ENCODE measurements around the gene KRTAP4-6.
"Not testable (repeated sequence)": the region's sequence is repeated elsewhere in the genome, so short reads cannot be mapped to it uniquely, and the experiment has no call there.

Gene KRTAP4-6

GRCh38 chr17:41125064-41125463 is 15.3 kb downstream of the KRTAP4-6 start:
- H3K4me1 ChIP-seq (ENCODE audit: control insufficient read depth in 2 of 2, insufficient read depth in 2 of 2, low read length in 2 of 2): no peaks in the 10 kb centered on the region
- no peak overlapping the region for H3K27ac ChIP-seq (ENCODE audit: low read depth in 2 of 2, low read length in 2 of 2)
- H3K9ac ChIP-seq (ENCODE audit: low read depth in 1 of 2, low read length in 2 of 2): no peak overlapping the region
- H3K9me3 ChIP-seq (ENCODE audit: control insufficient read depth in 2 of 2, low read length in 2 of 2): no peaks in the 10 kb centered on the region
- no peak overlapping the region for H3K4me3 ChIP-seq (ENCODE audit: low read length in 2 of 2)
- H3K27me3 ChIP-seq (ENCODE audit: control insufficient read depth in 2 of 2, insufficient read depth in 2 of 2, low read length in 2 of 2): no peaks in the 10 kb centered on the region
- H3K36me3 ChIP-seq (ENCODE audit: control insufficient read depth in 2 of 2, insufficient read depth in 2 of 2, low read length in 2 of 2): no peaks in the 10 kb centered on the region

GRCh38 chr17:41123991-41124371 is 16.4 kb downstream of the KRTAP4-6 start, which contains the start of gene KRTAP4-12:
KRTAP4-12 (minus strand) TSS chr17:41124182; CDS start chr17:41124122, 60 bp downstream.
- H3K9me3 ChIP-seq (ENCODE audit: control insufficient read depth in 2 of 2, low read length in 2 of 2); H3K27me3 ChIP-seq (ENCODE audit: control insufficient read depth in 2 of 2, insufficient read depth in 2 of 2, low read length in 2 of 2); H3K36me3 ChIP-seq (ENCODE audit: control insufficient read depth in 2 of 2, insufficient read depth in 2 of 2, low read length in 2 of 2); H3K4me3 ChIP-seq (ENCODE audit: low read length in 2 of 2); H3K9ac ChIP-seq (ENCODE audit: low read depth in 1 of 2, low read length in 2 of 2); H3K27ac ChIP-seq (ENCODE audit: low read depth in 2 of 2, low read length in 2 of 2); H3K4me1 ChIP-seq (ENCODE audit: control insufficient read depth in 2 of 2, insufficient read depth in 2 of 2, low read length in 2 of 2): not testable (repeated sequence)

- H3K27ac ChIP-seq (ENCODE audit: low read depth in 2 of 2, low read length in 2 of 2); H3K27me3 ChIP-seq (ENCODE audit: control insufficient read depth in 2 of 2, insufficient read depth in 2 of 2, low read length in 2 of 2); H3K4me3 ChIP-seq (ENCODE audit: low read length in 2 of 2): not testable (repeated sequence)
These were observed 16.9 kb downstream of the KRTAP4-6 start for GRCh38 chr17:41123292-41123990.

GRCh38 chr17:41121742-41122141 is 18.6 kb downstream of the KRTAP4-6 start:
- Histone ChIP-seq H3K4me1 (ENCODE audit: control insufficient read depth in 2 of 2, insufficient read depth in 2 of 2, low read length in 2 of 2) (no peaks in the 10 kb centered on the region), H3K27ac (ENCODE audit: low read depth in 2 of 2, low read length in 2 of 2) (no peak overlapping the region), H3K27me3 (ENCODE audit: control insufficient read depth in 2 of 2, insufficient read depth in 2 of 2, low read length in 2 of 2) (no peaks in the 10 kb centered on the region), H3K9ac (ENCODE audit: low read depth in 1 of 2, low read length in 2 of 2) (no peak overlapping the region), H3K36me3 (ENCODE audit: control insufficient read depth in 2 of 2, insufficient read depth in 2 of 2, low read length in 2 of 2) (no peaks in the 10 kb centered on the region), H3K4me3 (ENCODE audit: low read length in 2 of 2) (no peak overlapping the region), H3K9me3 (ENCODE audit: control insufficient read depth in 2 of 2, low read length in 2 of 2) (no peaks in the 10 kb centered on the region)

More at GRCh38 chr17:41123292-41123990, 16.9 kb downstream of the KRTAP4-6 start:
- not testable (repeated sequence) for H3K4me1 ChIP-seq (ENCODE audit: control insufficient read depth in 2 of 2, insufficient read depth in 2 of 2, low read length in 2 of 2); H3K36me3 ChIP-seq (ENCODE audit: control insufficient read depth in 2 of 2, insufficient read depth in 2 of 2, low read length in 2 of 2); H3K9ac ChIP-seq (ENCODE audit: low read depth in 1 of 2, low read length in 2 of 2); H3K9me3 ChIP-seq (ENCODE audit: control insufficient read depth in 2 of 2, low read length in 2 of 2)

GRCh38 chr17:41119696-41120690 is 20.4 kb downstream of the KRTAP4-6 start:
- H3K9me3 ChIP-seq (ENCODE audit: control insufficient read depth in 2 of 2, low read length in 2 of 2); H3K36me3 ChIP-seq (ENCODE audit: control insufficient read depth in 2 of 2, insufficient read depth in 2 of 2, low read length in 2 of 2); H3K4me3 ChIP-seq (ENCODE audit: low read length in 2 of 2); H3K27ac ChIP-seq (ENCODE audit: low read depth in 2 of 2, low read length in 2 of 2); H3K27me3 ChIP-seq (ENCODE audit: control insufficient read depth in 2 of 2, insufficient read depth in 2 of 2, low read length in 2 of 2); H3K9ac ChIP-seq (ENCODE audit: low read depth in 1 of 2, low read length in 2 of 2); H3K4me1 ChIP-seq (ENCODE audit: control insufficient read depth in 2 of 2, insufficient read depth in 2 of 2, low read length in 2 of 2): not testable (repeated sequence)

GRCh38 chr17:41118721-41119120 is 21.6 kb downstream of the KRTAP4-6 start:
- no peak overlapping the region for H3K9ac ChIP-seq (ENCODE audit: low read depth in 1 of 2, low read length in 2 of 2)
- H3K4me3 ChIP-seq (ENCODE audit: low read length in 2 of 2): no peak overlapping the region
- H3K9me3 ChIP-seq (ENCODE audit: control insufficient read depth in 2 of 2, low read length in 2 of 2): no peaks in the 10 kb centered on the region
- H3K27me3 ChIP-seq (ENCODE audit: control insufficient read depth in 2 of 2, insufficient read depth in 2 of 2, low read length in 2 of 2): no peaks in the 10 kb centered on the region
- no peak overlapping the region for H3K27ac ChIP-seq (ENCODE audit: low read depth in 2 of 2, low read length in 2 of 2)
- no peaks in the 10 kb centered on the region for H3K4me1 ChIP-seq (ENCODE audit: control insufficient read depth in 2 of 2, insufficient read depth in 2 of 2, low read length in 2 of 2)
- H3K36me3 ChIP-seq (ENCODE audit: control insufficient read depth in 2 of 2, insufficient read depth in 2 of 2, low read length in 2 of 2): no peaks in the 10 kb centered on the region

- not testable (repeated sequence) for H3K4me3 ChIP-seq (ENCODE audit: low read length in 2 of 2); H3K36me3 ChIP-seq (ENCODE audit: control insufficient read depth in 2 of 2, insufficient read depth in 2 of 2, low read length in 2 of 2); H3K9ac ChIP-seq (ENCODE audit: low read depth in 1 of 2, low read length in 2 of 2); H3K27ac ChIP-seq (ENCODE audit: low read depth in 2 of 2, low read length in 2 of 2); H3K27me3 ChIP-seq (ENCODE audit: control insufficient read depth in 2 of 2, insufficient read depth in 2 of 2, low read length in 2 of 2); H3K9me3 ChIP-seq (ENCODE audit: control insufficient read depth in 2 of 2, low read length in 2 of 2); H3K4me1 ChIP-seq (ENCODE audit: control insufficient read depth in 2 of 2, insufficient read depth in 2 of 2, low read length in 2 of 2)
These were observed 22.4 kb downstream of the KRTAP4-6 start, which contains the start of gene KRTAP4-11 for GRCh38 chr17:41117846-41118386. KRTAP4-11 (minus strand) TSS chr17:41118373; CDS start chr17:41118315, 58 bp downstream.

GRCh38 chr17:41116297-41116696 is 24.0 kb downstream of the KRTAP4-6 start:
- H3K36me3 ChIP-seq (ENCODE audit: control insufficient read depth in 2 of 2, insufficient read depth in 2 of 2, low read length in 2 of 2): no peaks in the 10 kb centered on the region
- no peak overlapping the region for H3K27ac ChIP-seq (ENCODE audit: low read depth in 2 of 2, low read length in 2 of 2)
- H3K4me1 ChIP-seq (ENCODE audit: control insufficient read depth in 2 of 2, insufficient read depth in 2 of 2, low read length in 2 of 2): no peaks in the 10 kb centered on the region
- no peaks in the 10 kb centered on the region for H3K27me3 ChIP-seq (ENCODE audit: control insufficient read depth in 2 of 2, insufficient read depth in 2 of 2, low read length in 2 of 2)
- H3K4me3 ChIP-seq (ENCODE audit: low read length in 2 of 2): no peak overlapping the region
- no peak overlapping the region for H3K9ac ChIP-seq (ENCODE audit: low read depth in 1 of 2, low read length in 2 of 2)
- H3K9me3 ChIP-seq (ENCODE audit: control insufficient read depth in 2 of 2, low read length in 2 of 2): no peaks in the 10 kb centered on the region

GRCh38 chr17:41111151-41111885 is 29.0 kb downstream of the KRTAP4-6 start:
- Histone ChIP-seq H3K36me3 (ENCODE audit: control insufficient read depth in 2 of 2, insufficient read depth in 2 of 2, low read length in 2 of 2) (no peaks in the 10 kb centered on the region), H3K9me3 (ENCODE audit: control insufficient read depth in 2 of 2, low read length in 2 of 2) (no peaks in the 10 kb centered on the region), H3K9ac (ENCODE audit: low read depth in 1 of 2, low read length in 2 of 2) (no peak overlapping the region), H3K27ac (ENCODE audit: low read depth in 2 of 2, low read length in 2 of 2) (no peak overlapping the region), H3K4me1 (ENCODE audit: control insufficient read depth in 2 of 2, insufficient read depth in 2 of 2, low read length in 2 of 2) (no peaks in the 10 kb centered on the region), H3K4me3 (ENCODE audit: low read length in 2 of 2) (no peak overlapping the region), H3K27me3 (ENCODE audit: control insufficient read depth in 2 of 2, insufficient read depth in 2 of 2, low read length in 2 of 2) (no peaks in the 10 kb centered on the region)

Measured in mucosa of rectum (tissue), 2 donors.